DMS53 treated with DMSO at 0.1 percent for 48 hours (cell line): ENCODE measurements around the gene SLC52A1.
"Not testable (repeated sequence)": the region's sequence is repeated elsewhere in the genome, so short reads cannot be mapped to it uniquely, and the experiment has no call there.

Experiments used
- DNase-seq: peaks from one replicate; lab custom pipeline; 2025; ENCODE audit not compliant: unreplicated experiment; lab: John Stamatoyannopoulos, UW

The SLC52A1 gene

DNA sequence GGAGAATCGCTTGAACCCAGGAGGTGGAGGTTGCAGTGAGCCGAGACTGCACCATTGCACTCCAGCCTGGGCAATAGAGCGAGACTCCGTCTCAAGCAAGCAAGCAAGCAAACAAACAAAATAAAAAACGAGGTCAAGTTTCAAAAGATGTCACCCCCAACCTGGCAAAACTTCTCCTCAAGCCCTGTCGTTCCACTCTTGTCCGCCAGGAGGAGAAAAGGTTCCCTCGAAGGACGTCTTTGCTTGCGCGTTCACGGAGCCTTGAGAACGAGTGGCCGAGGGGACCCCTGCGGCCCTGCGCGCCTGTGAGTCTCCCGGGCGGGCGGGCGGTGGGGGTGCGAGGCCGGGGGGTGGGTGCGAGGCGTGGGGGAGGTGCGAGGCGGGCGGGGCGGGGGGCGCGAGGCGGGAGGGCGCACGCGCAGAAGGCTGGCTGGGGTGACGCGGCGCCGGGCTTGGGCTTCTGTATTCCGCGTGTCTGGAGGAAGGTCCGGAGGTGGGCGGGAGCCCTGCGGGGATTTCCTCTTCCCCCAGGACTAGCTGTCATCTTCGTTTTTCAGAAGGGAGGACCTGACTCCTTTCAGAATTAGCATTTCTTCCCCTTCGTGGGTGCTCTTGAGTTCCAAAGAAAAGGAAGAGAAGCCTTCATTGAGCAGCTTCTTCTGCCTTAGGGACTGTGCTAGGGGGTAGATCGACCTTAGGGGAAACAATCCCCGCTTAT lies 3.7 kb downstream of the SLC52A1 start:
- peak; percentile 23 for DNase-seq

DNA sequence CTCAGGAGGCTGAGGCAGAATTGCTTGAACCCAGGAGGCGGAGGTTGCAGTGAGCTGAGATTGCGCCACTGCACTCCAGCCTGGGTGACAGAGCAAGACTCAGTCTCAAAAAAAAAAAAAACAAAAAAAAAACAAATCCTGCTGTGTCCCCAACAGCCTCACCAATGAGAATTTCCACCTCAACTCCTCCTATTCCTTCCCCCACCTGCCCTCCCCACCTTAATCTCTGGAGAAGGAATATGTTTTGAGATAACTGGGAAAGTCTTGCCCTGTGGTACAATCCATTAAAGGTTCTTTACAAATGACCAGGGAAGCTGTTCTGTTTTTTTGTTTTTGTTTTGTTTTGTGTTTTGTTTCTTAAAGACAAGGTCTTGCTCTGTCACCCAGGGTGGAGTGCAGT lies 5.1 kb downstream of the SLC52A1 start:
- not testable (repeated sequence) for DNase-seq

DNA sequence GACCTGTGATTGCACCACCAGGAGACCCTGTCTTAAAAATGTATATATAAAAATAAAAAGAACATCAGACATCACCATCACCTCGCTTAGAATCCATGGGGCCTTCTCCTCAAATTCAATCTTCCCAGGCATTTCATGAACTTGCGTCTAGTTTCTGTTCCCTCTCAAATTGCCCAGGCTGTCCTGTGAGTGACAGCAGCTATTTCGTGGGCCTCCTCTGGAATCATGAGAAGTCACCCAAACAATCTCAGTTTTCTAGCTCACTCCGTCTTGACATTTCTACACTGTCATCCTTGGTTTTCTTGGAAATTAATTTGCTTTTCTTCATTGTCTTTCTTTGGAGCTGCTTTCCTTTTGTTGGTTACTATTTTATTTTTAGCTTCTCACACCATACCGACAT lies 7.3 kb downstream of the SLC52A1 start:
- DNase-seq = no peak

DNA sequence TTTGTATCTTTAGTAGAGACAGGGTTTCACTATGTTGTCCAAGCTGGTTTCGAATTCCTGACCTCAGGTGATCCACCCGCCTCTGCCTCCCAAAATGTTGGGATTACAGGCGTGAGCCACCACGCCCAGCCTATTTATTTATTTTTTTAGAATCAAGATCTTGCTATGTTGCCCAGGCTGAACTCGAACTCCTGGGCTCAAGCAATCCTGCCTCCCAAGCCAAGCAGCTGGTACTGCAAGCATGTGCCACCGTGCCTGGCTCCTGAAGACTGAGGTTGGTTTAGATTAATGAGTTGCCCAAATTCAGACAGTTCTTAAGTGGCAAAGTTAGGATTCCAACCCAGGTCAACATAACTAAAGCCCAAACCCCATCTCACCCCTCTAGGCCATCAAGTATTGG lies 7.9 kb downstream of the SLC52A1 start:
- DNase-seq = no peak

DNA sequence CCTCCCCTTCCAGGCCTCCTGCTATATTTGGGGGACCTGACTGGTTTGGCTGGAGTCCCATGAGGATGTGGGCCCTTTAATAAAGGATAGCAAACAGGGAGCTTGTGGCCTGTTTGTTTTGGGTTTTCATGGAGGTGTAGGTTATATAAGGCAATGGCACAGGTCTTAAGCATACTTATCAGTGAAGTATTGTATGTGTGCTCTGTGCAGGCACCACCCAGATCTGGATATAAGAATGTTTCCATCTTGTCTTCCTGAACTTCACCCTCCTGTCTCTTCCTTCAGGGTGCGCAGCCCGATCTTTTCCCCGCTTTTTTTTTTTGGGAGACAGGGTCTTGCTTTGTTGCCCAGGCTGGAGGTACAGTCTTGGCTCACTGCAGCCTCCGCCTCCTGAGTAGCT lies 10.6 kb downstream of the SLC52A1 start:
- no peak for DNase-seq

DNA sequence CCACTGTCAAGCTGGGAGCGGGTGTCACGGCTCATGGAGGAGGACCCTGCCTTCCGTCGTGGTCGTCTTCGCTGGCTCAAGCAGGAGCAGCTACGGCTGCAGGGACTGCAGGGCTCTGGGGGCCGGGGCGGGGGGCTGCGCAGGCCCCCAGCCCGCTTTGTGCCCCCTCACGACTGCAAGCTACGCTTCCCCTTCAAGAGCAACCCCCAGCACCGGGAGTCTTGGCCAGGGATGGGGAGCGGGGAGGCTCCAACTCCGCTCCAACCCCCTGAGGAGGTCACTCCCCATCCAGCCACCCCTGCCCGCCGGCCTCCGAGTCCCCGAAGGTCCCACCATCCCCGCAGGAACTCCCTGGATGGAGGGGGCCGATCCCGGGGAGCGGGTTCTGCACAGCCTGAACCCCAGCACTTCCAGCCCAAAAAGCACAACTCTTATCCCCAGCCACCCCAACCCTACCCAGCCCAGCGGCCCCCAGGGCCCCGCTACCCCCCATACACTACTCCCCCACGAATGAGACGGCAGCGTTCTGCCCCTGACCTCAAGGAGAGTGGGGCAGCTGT lies 11.6 kb downstream of the SLC52A1 start:
- DNase-seq = no peak

DNA sequence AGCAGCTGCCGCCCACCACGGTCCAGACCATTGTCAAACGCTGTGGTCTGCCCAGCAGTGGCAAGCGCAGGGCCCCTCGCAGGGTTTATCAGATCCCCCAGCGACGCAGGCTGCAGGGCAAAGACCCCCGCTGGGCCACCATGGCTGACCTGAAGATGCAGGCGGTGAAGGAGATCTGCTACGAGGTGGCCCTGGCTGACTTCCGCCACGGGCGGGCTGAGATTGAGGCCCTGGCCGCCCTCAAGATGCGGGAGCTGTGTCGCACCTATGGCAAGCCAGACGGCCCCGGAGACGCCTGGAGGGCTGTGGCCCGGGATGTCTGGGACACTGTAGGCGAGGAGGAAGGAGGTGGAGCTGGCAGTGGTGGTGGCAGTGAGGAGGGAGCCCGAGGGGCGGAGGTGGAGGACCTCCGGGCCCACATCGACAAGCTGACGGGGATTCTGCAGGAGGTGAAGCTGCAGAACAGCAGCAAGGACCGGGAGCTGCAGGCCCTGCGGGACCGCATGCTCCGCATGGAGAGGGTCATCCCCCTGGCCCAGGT lies 13.0 kb downstream of the SLC52A1 start:
- no peak for DNase-seq

DNA sequence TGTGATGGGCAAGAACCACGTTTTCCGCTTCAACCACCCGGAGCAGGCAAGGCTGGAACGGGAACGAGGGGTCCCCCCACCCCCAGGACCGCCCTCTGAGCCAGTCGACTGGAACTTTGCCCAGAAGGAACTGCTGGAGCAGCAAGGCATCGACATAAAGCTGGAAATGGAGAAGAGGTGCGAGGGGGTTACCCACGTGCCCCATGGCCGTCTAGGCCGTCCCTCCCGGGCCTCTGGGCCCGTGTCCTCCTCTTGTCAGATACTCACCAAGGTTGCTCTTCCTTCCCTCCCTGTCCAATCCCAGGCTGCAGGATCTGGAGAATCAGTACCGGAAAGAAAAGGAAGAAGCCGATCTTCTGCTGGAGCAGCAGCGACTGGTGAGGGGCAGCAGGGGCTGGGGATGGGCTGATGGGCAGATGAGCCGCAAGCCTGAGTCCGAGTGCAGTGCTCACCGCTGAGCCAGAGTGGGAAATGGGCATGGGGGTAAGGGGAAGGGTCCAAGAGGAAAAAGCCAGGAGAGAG lies 14.7 kb downstream of the SLC52A1 start:
- no peak for DNase-seq

DNA sequence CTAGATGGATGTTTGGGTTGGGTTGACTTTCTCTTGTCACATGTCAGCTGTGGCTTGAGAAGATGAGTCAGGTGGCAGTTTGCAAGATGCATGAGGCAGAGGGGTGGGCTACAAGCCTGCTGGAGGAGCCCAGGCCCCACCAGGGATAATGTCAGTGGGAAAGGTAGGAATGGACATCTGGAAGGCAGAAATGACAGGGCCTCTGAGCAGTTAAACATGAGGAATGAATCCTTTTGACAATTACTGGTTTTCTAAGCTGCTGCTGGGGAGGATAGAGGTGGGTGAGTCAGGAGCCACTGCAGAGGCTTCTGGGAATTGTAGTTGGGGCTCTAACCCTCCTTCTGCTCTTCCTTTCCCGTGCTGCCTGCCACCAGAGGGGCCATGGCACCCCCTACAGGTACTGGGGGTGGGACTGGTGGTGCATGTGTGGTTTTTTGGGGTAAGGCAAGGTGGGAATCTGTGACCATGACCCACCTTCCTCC lies 15.7 kb downstream of the SLC52A1 start:
- DNase-seq = no peak

DNA sequence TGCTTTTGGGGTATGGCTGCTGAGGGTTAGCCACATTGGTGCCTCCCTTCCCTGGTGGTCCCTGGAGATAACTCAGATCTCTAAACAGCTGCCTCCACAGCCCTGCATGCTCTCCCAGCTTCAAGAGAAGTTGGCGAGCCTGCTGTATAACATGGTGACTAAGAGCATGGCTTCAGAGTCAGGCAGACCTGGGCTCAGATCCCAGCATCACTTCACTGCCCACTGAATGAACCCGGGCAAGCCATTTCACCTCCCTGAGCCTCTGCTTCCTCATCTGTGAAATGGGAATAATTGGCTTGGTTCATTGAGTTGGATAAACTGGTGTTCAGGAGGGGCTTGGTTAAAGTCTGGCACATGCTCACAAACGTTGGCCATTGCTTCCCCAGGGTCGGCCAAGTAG lies 20.9 kb downstream of the SLC52A1 start:
- DNase-seq = no peak

DNA sequence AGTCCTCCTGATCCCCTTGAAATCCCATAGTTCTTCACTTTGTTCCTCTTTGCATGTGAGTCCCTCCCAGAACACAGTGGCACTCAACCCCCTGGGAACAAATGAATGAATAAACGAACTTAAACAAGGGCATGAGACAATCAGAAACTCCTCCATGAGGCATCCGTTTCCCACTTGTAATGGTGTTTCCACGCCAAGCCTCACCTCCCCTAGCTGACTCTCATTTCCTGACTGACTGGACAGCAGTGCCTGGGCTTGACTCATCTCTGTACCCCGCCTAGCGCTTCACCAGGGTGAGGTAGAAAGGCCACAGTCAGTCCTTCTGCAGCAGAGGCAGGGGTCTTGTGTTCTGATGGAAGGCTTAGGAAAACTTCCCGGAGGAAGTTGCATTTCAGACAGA lies 23.3 kb downstream of the SLC52A1 start:
- no peak for DNase-seq

DNA sequence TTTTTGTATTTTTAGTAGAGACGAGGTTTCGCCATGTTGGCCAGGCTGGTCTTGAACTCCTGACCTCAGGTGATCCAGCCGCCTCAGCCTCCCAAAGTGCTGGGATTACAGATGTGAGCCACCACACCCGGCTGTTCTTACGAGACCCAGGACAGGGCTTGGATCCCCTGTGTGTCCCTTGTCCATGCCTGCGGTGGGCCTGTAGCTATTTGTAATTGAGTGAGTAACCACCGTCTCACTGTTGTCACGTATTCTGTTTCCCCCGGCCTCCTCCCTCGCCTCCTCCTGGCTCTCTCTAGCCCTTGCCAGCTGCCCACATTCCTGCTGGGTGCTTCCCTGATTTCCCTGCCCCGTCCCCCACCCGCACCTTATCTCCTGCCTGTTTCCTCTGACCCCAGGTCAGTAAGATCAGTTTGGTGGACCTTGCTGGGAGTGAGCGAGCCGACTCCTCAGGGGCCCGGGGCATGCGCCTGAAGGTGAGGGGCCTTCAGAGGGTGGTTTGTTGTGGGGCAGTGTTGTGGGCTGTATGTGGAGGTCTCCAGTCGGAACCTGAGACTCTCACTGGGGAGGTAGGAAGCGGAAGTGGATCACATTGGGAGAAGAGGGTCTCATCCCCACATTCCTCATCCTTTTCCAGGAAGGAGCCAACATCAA lies 31.9 kb downstream of the SLC52A1 start:
- DNase-seq = no peak

DNA sequence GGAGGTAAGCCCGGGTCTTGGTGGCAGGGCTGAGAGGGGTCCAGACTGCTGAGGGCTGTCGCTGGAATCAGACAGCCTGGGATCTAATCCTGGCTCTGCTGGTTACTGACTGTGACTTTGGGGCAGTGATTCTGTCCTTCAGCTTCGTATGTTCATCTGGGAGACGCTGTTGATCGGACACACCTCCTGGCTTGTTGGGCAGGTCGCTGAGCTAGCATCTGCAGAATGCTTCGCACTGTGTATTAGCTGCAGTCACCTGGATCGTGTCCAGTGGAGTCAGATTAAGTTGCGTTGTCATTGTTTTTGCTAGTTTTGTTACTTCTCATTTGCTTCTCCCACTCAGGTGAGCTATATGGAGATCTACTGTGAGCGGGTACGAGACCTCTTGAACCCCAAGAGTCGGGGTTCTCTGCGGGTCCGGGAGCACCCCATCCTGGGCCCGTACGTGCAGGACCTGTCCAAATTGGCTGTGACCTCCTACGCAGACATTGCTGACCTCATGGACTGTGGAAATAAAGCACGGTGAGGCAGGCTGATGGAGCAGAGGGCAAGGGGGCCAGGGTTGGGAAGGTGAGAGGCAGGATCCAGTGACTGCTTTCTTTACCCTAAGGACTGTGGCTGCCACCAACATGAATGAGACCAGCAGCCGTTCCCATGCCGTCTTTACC lies 33.0 kb downstream of the SLC52A1 start:
- no peak for DNase-seq

DNA sequence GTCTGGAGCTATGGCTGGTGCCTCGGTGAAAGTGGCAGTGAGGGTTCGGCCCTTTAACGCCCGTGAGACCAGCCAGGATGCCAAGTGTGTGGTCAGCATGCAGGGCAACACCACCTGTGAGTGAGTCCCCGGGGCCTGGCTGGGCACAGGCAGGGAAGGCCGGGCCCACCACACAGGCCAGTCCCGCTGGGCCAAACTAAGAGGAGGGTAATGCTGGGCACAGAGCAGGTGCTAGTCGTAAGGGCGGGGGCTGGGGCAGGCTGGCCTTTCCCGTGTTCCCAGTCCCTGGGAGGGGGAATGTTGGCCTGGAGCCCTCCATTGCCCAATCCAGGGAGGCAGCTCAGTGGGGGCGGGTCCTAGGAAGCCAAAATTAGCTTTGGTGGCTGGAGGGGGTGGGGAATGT lies 35.0 kb downstream of the SLC52A1 start:
- DNase-seq = no peak

DNA sequence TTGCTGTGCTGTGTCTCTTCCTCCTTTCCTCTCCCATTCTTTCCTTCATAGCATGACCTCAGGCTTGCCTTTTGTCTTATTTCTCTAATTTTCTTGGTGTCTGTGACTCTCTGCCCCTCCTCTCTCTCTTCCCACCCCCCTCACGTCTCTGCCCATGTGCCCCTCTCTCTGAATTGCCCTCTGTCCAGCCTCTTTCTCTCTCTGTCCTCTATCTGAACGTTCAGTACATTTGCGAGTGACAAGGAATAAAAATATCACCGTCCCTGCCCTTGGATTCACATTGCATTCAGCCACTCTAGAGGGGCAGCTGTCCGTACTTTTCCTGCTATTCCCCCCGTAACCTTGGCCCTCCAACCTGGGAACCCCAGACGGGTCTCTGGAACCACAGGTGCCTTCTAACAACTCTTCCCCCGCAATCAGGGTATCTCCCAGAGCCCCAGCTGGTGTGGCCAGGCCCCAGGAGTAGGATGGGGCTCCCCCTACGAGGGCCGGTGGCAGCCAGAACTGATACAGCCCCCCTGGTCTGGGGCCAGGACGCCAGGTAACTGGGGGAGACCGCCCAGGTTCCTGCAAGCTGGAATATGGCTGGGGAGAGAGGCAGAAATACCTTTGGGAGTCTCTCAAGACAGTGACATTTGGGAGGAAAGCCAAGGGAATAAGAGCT lies 35.7 kb downstream of the SLC52A1 start:
- DNase-seq = no peak

DNA sequence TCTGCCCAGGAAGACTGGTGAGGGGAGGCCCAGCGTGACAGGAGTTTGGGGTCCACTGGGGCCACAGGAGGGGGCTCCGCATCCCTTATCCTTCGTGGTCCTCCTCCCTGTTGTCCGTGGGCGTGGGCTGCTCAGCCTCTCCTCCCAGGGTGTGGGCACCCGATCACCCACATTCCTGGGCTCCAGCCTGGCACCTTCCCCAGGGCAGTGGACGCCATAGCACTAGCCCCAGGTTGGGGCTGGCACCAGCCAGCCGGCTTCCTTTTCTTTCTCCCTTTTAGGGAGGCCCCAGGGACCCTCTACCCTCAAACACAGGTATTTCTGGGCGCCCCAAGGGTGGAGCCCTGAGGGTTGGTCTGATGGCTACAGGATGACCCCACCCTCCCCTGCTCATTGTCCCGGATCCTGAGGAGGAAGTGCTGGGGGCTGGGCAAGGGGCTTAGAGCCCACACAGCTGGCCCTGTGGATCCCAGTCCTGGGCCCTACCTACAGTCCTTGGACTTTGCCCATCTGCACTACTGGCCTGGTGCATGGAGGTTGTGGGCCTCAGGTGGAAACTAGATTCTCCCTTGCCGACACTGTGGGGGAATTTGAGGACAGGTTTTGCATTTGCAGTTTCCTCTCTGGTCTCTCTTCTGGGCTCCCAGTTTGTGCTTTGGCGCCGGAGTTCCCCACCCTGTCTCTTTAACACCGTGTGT lies 36.3 kb downstream of the SLC52A1 start:
- no peak for DNase-seq

DNA sequence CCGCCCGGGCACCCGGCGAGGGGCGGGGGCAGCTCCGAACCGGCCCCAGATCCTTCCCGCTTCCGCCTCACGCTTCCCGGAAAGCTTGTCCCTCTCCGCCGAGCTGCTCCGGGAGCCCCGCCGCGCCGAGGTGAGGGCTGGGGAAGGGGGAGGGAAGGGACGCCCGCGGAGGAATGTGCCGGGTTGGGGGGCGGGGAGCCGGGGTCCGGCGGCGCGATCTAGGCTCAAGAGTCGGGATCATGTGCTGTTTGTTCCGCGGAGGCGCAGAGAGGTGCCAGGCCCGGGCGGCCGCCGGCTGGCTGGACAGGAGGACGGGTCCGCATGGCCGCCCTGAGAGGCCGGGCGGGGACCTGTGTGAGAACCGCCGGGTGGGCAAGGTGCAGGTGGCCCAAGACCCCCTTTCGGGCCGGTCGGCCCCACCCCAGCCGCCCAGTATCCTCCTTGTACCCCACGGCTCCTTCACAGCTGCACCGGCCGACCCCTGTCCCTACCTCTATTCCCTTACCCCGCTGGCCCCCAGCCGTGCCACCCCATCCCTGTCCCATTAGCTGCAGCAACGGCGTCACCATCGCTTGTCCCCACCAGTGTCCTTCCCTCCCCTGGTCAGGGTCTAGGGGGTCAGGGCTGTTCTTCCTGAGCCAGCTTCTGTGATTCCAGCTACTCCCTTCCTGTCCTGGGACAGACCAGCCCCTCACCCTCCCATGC lies 37.0 kb downstream of the SLC52A1 start:
- DNase-seq = no peak

DNA sequence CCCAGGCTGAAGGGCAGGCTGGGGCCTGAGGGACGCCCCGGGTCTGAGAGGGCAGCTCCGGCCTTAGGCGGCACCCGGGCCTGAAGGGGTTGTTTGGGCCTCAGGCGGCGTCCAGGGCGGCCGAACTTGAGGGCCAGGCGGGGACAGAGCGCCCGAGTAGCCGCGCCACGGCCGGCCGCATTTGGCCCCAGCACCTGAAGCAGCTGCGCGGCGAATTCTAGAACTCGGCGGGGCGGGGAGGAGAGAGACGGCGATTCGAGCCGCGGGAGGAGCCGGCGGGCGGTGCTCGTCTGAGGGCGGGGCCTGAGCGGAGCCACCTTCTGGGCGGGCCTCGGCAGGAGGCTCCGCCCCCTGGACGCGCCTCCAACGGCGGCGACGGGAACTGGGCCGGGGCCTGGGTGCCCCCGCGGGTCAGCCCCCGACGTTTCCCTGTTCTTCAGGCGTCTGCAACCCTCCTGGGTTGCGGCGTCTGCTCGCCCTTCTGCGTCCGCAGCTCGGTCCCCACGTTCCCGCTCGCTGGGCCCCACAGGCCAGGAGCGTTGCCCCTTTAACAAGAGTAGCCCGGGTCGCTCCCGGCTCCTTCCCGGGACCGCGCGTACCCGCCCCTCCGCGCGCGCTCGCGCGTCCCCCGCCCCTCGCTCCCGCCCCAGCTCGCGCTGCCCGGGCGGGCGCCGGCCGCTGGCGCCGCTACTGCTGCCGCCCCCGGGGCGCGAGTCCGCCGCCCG lies 37.8 kb downstream of the SLC52A1 start, which contains the start of the genes INCA1 and KIF1C:
Gene INCA1, minus strand, starts transcription at position 221 of the 725 bp plus-strand sequence. CDS start 3,085 bp downstream, outside the sequence.
Gene KIF1C, plus strand, starts transcription at position 649 of the 725 bp plus-strand sequence. CDS start 2,297 bp downstream, outside the sequence.
- DNase-seq = peak; percentile 49
